HepG2 (cell line): ENCODE measurements around the gene SNX13. TPM values are rescaled to one million over a fixed set of nuclear protein-coding genes. Genes with fewer than 3 reads are reported as not detected.
A peak's percentile ranks its signal among the peaks of the same experiment; 100 is the strongest.

Experiments
- BCLAF1 ChIP-seq: fragments of 450-650 bp; IDR thresholded peaks from 2 replicates; pipeline ENCODE4 v1.6.1; 2017; ENCODE audit warnings: mild to moderate bottlenecking
- FOXA1 ChIP-seq, 2 experiments: fragments of 450-650 bp in 1 of 2; sonication (generic) in 1 of 2; formaldehyde crosslinking in 1 of 2; IDR thresholded peaks; 2 replicates each; pipeline versions ENCODE4 v1.4.0 to v1.6.1; 2016 to 2020; ENCODE audit warnings: missing genetic modification reagents in 1 of 2
- GTF3A ChIP-seq: sonication (generic); formaldehyde crosslinking; conservative IDR thresholded peaks from 2 replicates; pipeline ENCODE4 v1.4.0; 2020; ENCODE audit warnings: mild to moderate bottlenecking, missing genetic modification reagents
- SMAD3 ChIP-seq: sonication (generic); formaldehyde crosslinking; IDR thresholded peaks from 2 replicates; pipeline ENCODE4 v1.4.0; 2020; ENCODE audit warnings: missing genetic modification reagents
- SMC3 ChIP-seq: IDR thresholded peaks from 2 replicates; pipeline ENCODE4 v1.6.1; 2011; ENCODE audit warnings: low read length, improper control_type of control experiment
- TCF7 ChIP-seq: sonication (generic); IDR thresholded peaks from 2 replicates; pipeline ENCODE4 v1.6.1; 2016; ENCODE audit warnings: antibody characterized with exemption, low read depth
- ZNF501 ChIP-seq: sonication (generic); formaldehyde crosslinking; IDR thresholded peaks from 2 replicates; pipeline ENCODE4 v1.5.1; 2020; ENCODE audit warnings: mild to moderate bottlenecking, moderate library complexity, missing genetic modification reagents
- ZNF547 ChIP-seq: sonication (generic); formaldehyde crosslinking; IDR thresholded peaks from 2 replicates; pipeline ENCODE4 v1.5.1; 2020; ENCODE audit warnings: mild to moderate bottlenecking, missing genetic modification reagents
- ZNF562 ChIP-seq: sonication (generic); formaldehyde crosslinking; IDR thresholded peaks from 2 replicates; pipeline ENCODE4 v1.8.0; 2022; ENCODE audit warnings: missing genetic modification reagents, borderline replicate concordance
- ZNF580 ChIP-seq: IDR thresholded peaks from 2 replicates; pipeline ENCODE4 v1.6.1; 2016; ENCODE audit warnings: low read depth, borderline replicate concordance
- ZNF724P ChIP-seq: sonication (generic); formaldehyde crosslinking; IDR thresholded peaks from 2 replicates; pipeline ENCODE4 v1.8.0; 2022; ENCODE audit warnings: missing genetic modification reagents, borderline replicate concordance
- ZSCAN21 ChIP-seq: sonication (generic); formaldehyde crosslinking; IDR thresholded peaks from 2 replicates; pipeline ENCODE4 v1.8.0; 2022; ENCODE audit warnings: mild to moderate bottlenecking, missing genetic modification reagents, moderate library complexity, borderline replicate concordance
- ZSCAN31 ChIP-seq: sonication (generic); formaldehyde crosslinking; IDR thresholded peaks from 2 replicates; pipeline ENCODE4 v1.5.0; 2020; ENCODE audit warnings: low read depth, mild to moderate bottlenecking, missing genetic modification reagents
- polyA plus RNA-seq, 8 experiments: library from polyadenylated mRNA; depleted of rRNA in 3 of 8; stranded (reverse) in 7 of 8; unstranded in 1 of 8; fragments of >200 nt; fragmentation: Illumina TruSeq in 4 of 8; extraction: Trizol in 4 of 8; gene quantifications; 2 replicates each; pipeline versions ENCODE4 v1.2.1 to v1.2.3, GENCODE V29; 2011 to 2016; ENCODE audit warnings: low read depth in 4 of 8, missing spikeins in 1 of 8, mixed read lengths in 1 of 8; ENCODE audit not compliant: insufficient read depth in 1 of 8
- total RNA-seq, 5 experiments: library from RNA; depleted of rRNA; stranded (reverse); fragments of >200 nt; fragmentation: Illumina TruSeq; extraction: Trizol; gene quantifications; 2 replicates each; pipeline ENCODE4 v1.2.3, GENCODE V29; 2016; ENCODE audit warnings: low read depth in 1 of 5

Gene SNX13
- total and polyA plus RNA-seq, 2 of the 13 experiments (the other 11 are each of a cell fraction or from before 2014, with no cell fraction given): 14.3 to 32.3 TPM

GRCh38 chr7:17769918-17770317, 170.4 kb downstream of the SNX13 start (continued):
- TF ChIP-seq BCLAF1 (no peak), SMC3 (peak; percentile 84), ZNF724P (CRISPR knock-in tag) (no peak), TCF7 (no peak), ZNF562 (CRISPR knock-in tag) (no peak), ZNF547 (CRISPR knock-in tag) (no peak), ZSCAN31 (CRISPR knock-in tag) (no peak), ZNF580 (CRISPR knock-in tag) (no peak), FOXA1 (IDR thresholded peaks at IDR 0.05) (no peak), FOXA1 (CRISPR knock-in tag; IDR thresholded peaks at IDR 0.05) (peak; percentile 66), ZNF501 (CRISPR knock-in tag) (no peak), ZSCAN21 (CRISPR knock-in tag) (no peak), GTF3A (CRISPR knock-in tag) (no peak), SMAD3 (CRISPR knock-in tag) (0 out of 2 replicates have a peak, but pooled peaks have one; percentile 23)
- TF ChIP-seq, all 625 proteins: peak for 12
